Psoas muscle (tissue), 8 donors: Measurements from ENCODE around the gene ELOVL6. TPM values are rescaled to one million over a fixed set of nuclear protein-coding genes. Genes with fewer than 3 reads are reported as not detected.

Experiments used
- ATAC-seq, 4 donors: fragments of 200-7000 bp; cut with Tn5 transposase; one replicate each; pipeline ENCODE4 v1.9.1; 2020; ENCODE audit warnings: moderate library complexity in 3 of 4, mild to moderate bottlenecking in 2 of 4
- DNase-seq, 2 donors: peaks; one replicate each; pipeline ENCODE4 v3.0.0-alpha.2; 2020
- H3K27ac ChIP-seq: fragments of 200-600 bp; one replicate; pipeline ENCODE4 v1.8.0; 2022
- H3K27me3 ChIP-seq, 3 donors: fragments of 200-600 bp in 1 of 3; one replicate each; pipeline versions ENCODE4 v1.6.1 to v1.8.0; 2013 to 2022; ENCODE audit warnings: low read length in 2 of 3, mild to moderate bottlenecking in 2 of 3, moderate library complexity in 1 of 3; ENCODE audit not compliant: insufficient read depth in 3 of 3
- H3K36me3 ChIP-seq, 2 donors: fragments of 200-600 bp in 1 of 2; one replicate each; pipeline versions ENCODE4 v1.6.1 to v1.8.0; 2013 to 2022; ENCODE audit warnings: low read depth in 1 of 2, mild to moderate bottlenecking in 1 of 2, moderate library complexity in 1 of 2; ENCODE audit not compliant: insufficient read depth in 1 of 2
- H3K4me1 ChIP-seq: fragments of 200-600 bp; one replicate; pipeline ENCODE4 v1.8.0; 2022
- H3K4me3 ChIP-seq: fragments of 200-600 bp; one replicate; pipeline ENCODE4 v1.8.0; 2022; ENCODE audit warnings: mild to moderate bottlenecking
- H3K9me3 ChIP-seq: fragments of 200-600 bp; one replicate; pipeline ENCODE4 v1.8.0; 2022
- CTCF ChIP-seq: fragments of 200-600 bp; IDR thresholded peaks from one replicate; pipeline ENCODE4 v1.8.0; 2022; ENCODE audit warnings: antibody characterized with exemption
- WGBS, 3 donors: extraction: QIAGEN DNeasy Blood & Tissue Kit; methylation state at CpG; one replicate each; pipeline versions ENCODE4 v1.1.6 to v1.1.7; 2013; 5-methylcytosine and 5-hydroxymethylcytosine counted together
- intact Hi-C, 2 donors: fragments of 100-400 bp; cut with DNase I; formaldehyde crosslinking; loops; one replicate each; pipeline versions ENCODE4 v1.11.0 to v1.14.2; 2022
- polyA plus RNA-seq, 3 donors: library from polyadenylated mRNA; stranded (reverse); fragments of 200-250 nt; gene quantifications; one replicate each; pipeline ENCODE4 v1.2.3, GENCODE V29; 2013
- total RNA-seq, 4 donors: library from RNA; stranded (reverse); fragmentation: NEBNext Ultra II Directional in 2 of 4; extraction: Animal tissue kit (Norgen Biotek cat#: 25700) in 2 of 4; gene quantifications; one replicate each; pipeline versions ENCODE4 v1.2.1 to v1.2.4, GENCODE V29; 2021 to 2023
- donor health status: healthy with polysubstance abuse.
- donor health status: DM: no; HTN: no; CAD: no; lungs with moderate emphysema.
- donor health status: Bipolar disorder and iron deficiency.
- donor health status: healthy.
- donor health status: DM: yes; HTN: yes; CAD: no.
- donor health status: DM: no; HTN: no; CAD: no.
- donor health status: DM: no; HTN: no; CAD: no.
- donor health status: DM: yes; HTN: yes; CAD: no.

Gene ELOVL6
- total and polyA plus RNA-seq, 7 donors = 0.35 to 4.5 (median 0.99) TPM

DNA sequence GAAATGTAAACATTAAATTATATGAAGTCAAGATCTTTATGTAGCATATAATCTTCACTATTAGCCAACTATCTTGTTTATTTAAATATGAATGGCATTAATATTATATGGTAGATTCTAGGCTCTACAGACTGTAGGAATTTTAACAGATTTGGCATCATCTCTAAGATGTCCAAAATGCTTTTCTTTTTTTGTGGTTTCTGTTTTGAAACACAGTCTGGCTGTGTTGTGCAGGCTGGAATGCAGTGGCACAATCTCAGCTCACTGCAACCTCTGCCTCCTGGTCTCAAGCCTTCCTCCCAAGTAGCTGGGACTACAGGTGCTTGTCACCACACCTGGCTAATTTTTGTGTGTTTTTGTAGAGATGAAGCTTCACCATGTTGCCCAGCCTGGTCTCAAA lies 76.2 kb downstream of the ELOVL6 start:
- H3K9me3 ChIP-seq = no peaks in the 10 kb centered on the region
- intact Hi-C loops = no loop called here
- no peak for DNase-seq
- no peak for TF ChIP-seq CTCF
- H3K4me1 ChIP-seq = no peaks in the 10 kb centered on the region
- no peak overlapping the region for H3K27ac ChIP-seq
- H3K36me3 ChIP-seq = no peaks in the 10 kb centered on the region
- ATAC-seq = no peak
- H3K4me3 ChIP-seq = no peak overlapping the region
- no peaks in the 10 kb centered on the region for H3K27me3 ChIP-seq

- Histone ChIP-seq H3K4me1 (no peaks in the 10 kb centered on the region), H3K36me3 (no peaks in the 10 kb centered on the region), H3K27ac (no peak overlapping the region), H3K27me3 (no peaks in the 10 kb centered on the region), H3K9me3 (no peaks in the 10 kb centered on the region), H3K4me3 (no peak overlapping the region)
- ATAC-seq = no peak
- TF ChIP-seq CTCF = no peak
- DNase-seq = no peak
- intact Hi-C loops = no loop called here
- 93 to 97% (median 93%) methylated on average over 6 of the region's 6 CpGs for WGBS, 3 donors
Measured at GRCh38 chr4:110120506-110120905, 77.9 kb downstream of the ELOVL6 start.

DNA sequence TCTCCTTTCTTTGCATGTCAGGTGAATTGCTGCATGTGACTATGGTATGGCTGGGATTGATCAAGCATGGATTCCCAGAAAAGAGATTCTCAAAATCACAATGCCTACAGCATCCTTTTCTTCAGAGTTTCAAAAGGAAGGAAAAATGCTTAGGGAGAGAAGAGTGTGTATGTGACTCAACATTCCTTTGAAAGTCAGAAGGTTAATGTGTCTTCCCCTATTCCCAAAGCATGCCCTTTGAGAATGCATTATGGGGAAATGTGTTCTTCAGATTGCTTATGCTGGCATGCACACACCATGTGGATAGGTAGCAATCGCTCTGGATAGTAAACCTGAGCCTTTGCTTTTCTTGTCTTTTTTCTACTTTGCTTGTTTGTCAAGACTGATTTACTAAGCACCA lies 78.5 kb downstream of the ELOVL6 start:
- DNase-seq = no peak
- WGBS, 3 donors = 86 to 91% (median 90%) methylated on average over 1 of the region's 1 CpG
- no peak overlapping the region for H3K27ac ChIP-seq
- no peaks in the 10 kb centered on the region for H3K9me3 ChIP-seq
- no peaks in the 10 kb centered on the region for H3K36me3 ChIP-seq
- no peak for ATAC-seq
- intact Hi-C loops = no loop called here
- no peaks in the 10 kb centered on the region for H3K27me3 ChIP-seq
- no peak for TF ChIP-seq CTCF
- H3K4me1 ChIP-seq = no peaks in the 10 kb centered on the region
- no peak overlapping the region for H3K4me3 ChIP-seq

- WGBS, 3 donors = 80 to 86% (median 85%) methylated on average over 3 of the region's 3 CpGs
- no peaks in the 10 kb centered on the region for H3K9me3 ChIP-seq
- no peak overlapping the region for H3K27ac ChIP-seq
- no peak for TF ChIP-seq CTCF
- intact Hi-C loops = no loop called here
- no peak overlapping the region for H3K4me3 ChIP-seq
- no peaks in the 10 kb centered on the region for H3K4me1 ChIP-seq
- DNase-seq (no peak), ATAC-seq (no peak)
- no peaks in the 10 kb centered on the region for H3K27me3 ChIP-seq
- no peaks in the 10 kb centered on the region for H3K36me3 ChIP-seq
Measured at GRCh38 chr4:110119337-110119736, 79.1 kb downstream of the ELOVL6 start.

- DNase-seq (no peak), ATAC-seq (no peak)
- Histone ChIP-seq H3K4me1 (no peaks in the 10 kb centered on the region), H3K4me3 (no peak overlapping the region), H3K9me3 (no peaks in the 10 kb centered on the region), H3K36me3 (no peaks in the 10 kb centered on the region), H3K27me3 (no peaks in the 10 kb centered on the region), H3K27ac (no peak overlapping the region)
- WGBS, 3 donors = 95 to 97% (median 97%) methylated on average over 4 of the region's 4 CpGs
- intact Hi-C loops = no loop called here
- TF ChIP-seq CTCF = no peak
Measured at GRCh38 chr4:110112056-110112455, 86.4 kb downstream of the ELOVL6 start.
